ENCODE data around the gene CHST5.

The CHST5 gene

GRCh38 chr16:75494661-75495075 is 41.2 kb downstream of the CHST5 start:
- TF ChIP-seq, protein P1, sequence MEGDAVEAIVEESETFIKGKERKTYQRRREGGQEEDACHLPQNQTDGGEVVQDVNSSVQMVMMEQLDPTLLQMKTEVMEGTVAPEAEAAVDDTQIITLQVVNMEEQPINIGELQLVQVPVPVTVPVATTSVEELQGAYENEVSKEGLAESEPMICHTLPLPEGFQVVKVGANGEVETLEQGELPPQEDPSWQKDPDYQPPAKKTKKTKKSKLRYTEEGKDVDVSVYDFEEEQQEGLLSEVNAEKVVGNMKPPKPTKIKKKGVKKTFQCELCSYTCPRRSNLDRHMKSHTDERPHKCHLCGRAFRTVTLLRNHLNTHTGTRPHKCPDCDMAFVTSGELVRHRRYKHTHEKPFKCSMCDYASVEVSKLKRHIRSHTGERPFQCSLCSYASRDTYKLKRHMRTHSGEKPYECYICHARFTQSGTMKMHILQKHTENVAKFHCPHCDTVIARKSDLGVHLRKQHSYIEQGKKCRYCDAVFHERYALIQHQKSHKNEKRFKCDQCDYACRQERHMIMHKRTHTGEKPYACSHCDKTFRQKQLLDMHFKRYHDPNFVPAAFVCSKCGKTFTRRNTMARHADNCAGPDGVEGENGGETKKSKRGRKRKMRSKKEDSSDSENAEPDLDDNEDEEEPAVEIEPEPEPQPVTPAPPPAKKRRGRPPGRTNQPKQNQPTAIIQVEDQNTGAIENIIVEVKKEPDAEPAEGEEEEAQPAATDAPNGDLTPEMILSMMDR (IDR thresholded peaks at IDR 0.05; ENCODE audit: low read depth, low read length, missing control alignments) = no peak
- H3K4me3 ChIP-seq (replicated peaks; ENCODE audit: low read depth, low read length) = peak overlapping the region; percentile 46

DNA sequence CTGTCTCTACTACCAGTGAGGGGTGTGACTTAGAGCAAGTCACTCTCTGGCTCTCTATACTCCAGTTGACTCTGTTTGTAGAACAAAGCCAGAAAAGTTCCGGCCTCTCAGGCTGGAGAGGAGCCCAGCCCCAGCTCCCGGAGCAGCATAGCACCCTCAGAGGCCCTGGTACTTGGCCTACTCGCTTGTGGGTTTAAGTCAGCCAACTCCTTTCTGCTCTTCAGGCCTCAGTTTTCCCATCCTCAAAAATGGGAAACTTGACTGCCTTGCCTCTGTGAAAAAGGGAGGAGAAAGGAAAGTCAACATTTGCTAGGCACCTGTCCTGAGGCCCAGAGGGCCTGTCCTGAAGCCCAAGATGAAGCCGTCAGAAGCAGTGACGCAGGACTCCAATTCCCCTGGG is 41.7 kb downstream of the CHST5 start:
- H3K4me3 ChIP-seq (replicated peaks; ENCODE audit: low read depth, low read length) = peak overlapping the region; percentile 46
- no peak for DNase-seq (ENCODE audit: extremely low read depth, low read depth)
- TF ChIP-seq, protein P1 (IDR thresholded peaks at IDR 0.05; ENCODE audit: low read depth, low read length, missing control alignments) = no peak

More at GRCh38 chr16:75494661-75495075, 41.2 kb downstream of the CHST5 start:
- no peak for DNase-seq (ENCODE audit: extremely low read depth, low read depth)

DNA sequence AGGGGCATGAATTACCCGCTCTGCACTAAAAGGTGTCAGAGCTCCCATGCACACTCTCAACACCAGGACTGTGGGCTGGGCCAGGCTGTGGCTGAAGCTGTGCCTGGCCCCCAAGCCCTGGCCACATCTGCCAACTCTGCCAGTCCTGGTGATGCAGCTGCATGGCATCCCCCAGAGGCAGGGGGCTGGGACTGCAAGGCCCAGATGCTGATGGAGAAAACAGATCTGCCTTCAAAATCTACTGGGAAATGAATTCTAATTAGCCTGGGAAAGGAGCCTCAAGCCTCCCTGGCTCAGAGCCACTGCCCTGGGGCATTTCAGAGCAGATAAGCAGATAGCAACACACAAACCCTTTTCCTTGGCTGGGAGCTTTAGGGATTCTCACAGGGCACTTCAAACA is 44.0 kb downstream of the CHST5 start:
- H3K4me3 ChIP-seq (replicated peaks; ENCODE audit: low read depth, low read length) = no peak overlapping the region
- no peak for DNase-seq (ENCODE audit: extremely low read depth, low read depth)
- TF ChIP-seq, protein P1 (IDR thresholded peaks at IDR 0.05; ENCODE audit: low read depth, low read length, missing control alignments) = peak; percentile 17

GRCh38 chr16:75488322-75488721 is 47.6 kb downstream of the CHST5 start:
- DNase-seq (ENCODE audit: extremely low read depth, low read depth) = no peak
- TF ChIP-seq, protein P1 (IDR thresholded peaks at IDR 0.05; ENCODE audit: low read depth, low read length, missing control alignments) = no peak
- H3K4me3 ChIP-seq (replicated peaks; ENCODE audit: low read depth, low read length) = no peak overlapping the region

GRCh38 chr16:75486676-75487313 is 49.1 kb downstream of the CHST5 start:
- TF ChIP-seq, protein P1 (IDR thresholded peaks at IDR 0.05; ENCODE audit: low read depth, low read length, missing control alignments) = no peak

GRCh38 chr16:75486014-75486675 is 49.8 kb downstream of the CHST5 start:
- TF ChIP-seq, protein P1 (IDR thresholded peaks at IDR 0.05; ENCODE audit: low read depth, low read length, missing control alignments) = no peak
- no peak overlapping the region for H3K4me3 ChIP-seq (replicated peaks; ENCODE audit: low read depth, low read length)
- no peak for DNase-seq (ENCODE audit: extremely low read depth, low read depth)

More at GRCh38 chr16:75486676-75487313, 49.1 kb downstream of the CHST5 start:
- no peak overlapping the region for H3K4me3 ChIP-seq (replicated peaks; ENCODE audit: low read depth, low read length)
- DNase-seq (ENCODE audit: extremely low read depth, low read depth) = no peak
